ENCODE measurements around the gene NSUN2.

Gene NSUN2

GRCh38 chr5:6642655-6643054, 9.8 kb upstream of the NSUN2 start:
- no peak for DNase-seq

GRCh38 chr5:6638236-6638635, 5.4 kb upstream of the NSUN2 start:
- DNase-seq: no peak

- DNase-seq: no peak
Measured at GRCh38 chr5:6637590-6637989, 4.7 kb upstream of the NSUN2 start.

GRCh38 chr5:6637022-6637421, 4.2 kb upstream of the NSUN2 start:
- no peak for DNase-seq

GRCh38 chr5:6636293-6636692, 3.4 kb upstream of the NSUN2 start:
- no peak for DNase-seq

GRCh38 chr5:6634788-6635430, 2.1 kb upstream of the NSUN2 start:
- no peak for DNase-seq

GRCh38 chr5:6634306-6634705, 1.5 kb upstream of the NSUN2 start:
- DNase-seq: no peak

GRCh38 chr5:6633469-6634245, 813 bp upstream of the NSUN2 start:
- DNase-seq: no peak

GRCh38 chr5:6632324-6632887, 438 bp downstream of the NSUN2 start:
- DNase-seq: no peak

- no peak for DNase-seq
Measured at GRCh38 chr5:6631441-6631840, 1.4 kb downstream of the NSUN2 start.

- DNase-seq: no peak
Measured at GRCh38 chr5:6626508-6626907, 6.3 kb downstream of the NSUN2 start.

GRCh38 chr5:6623941-6624340, 8.9 kb downstream of the NSUN2 start:
- no peak for DNase-seq

GRCh38 chr5:6623228-6623627, 9.6 kb downstream of the NSUN2 start:
- DNase-seq: no peak

- DNase-seq: no peak
Measured at GRCh38 chr5:6616632-6617031, 16.2 kb downstream of the NSUN2 start.

GRCh38 chr5:6615034-6615815, 17.6 kb downstream of the NSUN2 start:
- no peak for DNase-seq

- no peak for DNase-seq
Measured at GRCh38 chr5:6611334-6612256, 21.2 kb downstream of the NSUN2 start.

GRCh38 chr5:6608016-6608415, 24.8 kb downstream of the NSUN2 start:
- DNase-seq: no peak

- no peak for DNase-seq
Measured at GRCh38 chr5:6607559-6607936, 25.3 kb downstream of the NSUN2 start.

- DNase-seq: no peak
Measured at GRCh38 chr5:6606884-6607558, 25.8 kb downstream of the NSUN2 start.

- no peak for DNase-seq
Measured at GRCh38 chr5:6604946-6605345, 27.9 kb downstream of the NSUN2 start.

GRCh38 chr5:6604341-6604740, 28.5 kb downstream of the NSUN2 start:
- DNase-seq: no peak

- DNase-seq: no peak
Measured at GRCh38 chr5:6603643-6604042, 29.2 kb downstream of the NSUN2 start.
